ENCODE results near the gene FXYD4.
"Not testable (repeated sequence)": the region's sequence is repeated elsewhere in the genome, so short reads cannot be mapped to it uniquely, and the experiment has no call there.

Gene FXYD4

GRCh38 chr10:43421944-43422343 is 50.5 kb downstream of the FXYD4 start:
- not testable (repeated sequence) for DNase-seq

- DNase-seq: no peak
Observed at GRCh38 chr10:43424416-43424815, 53.0 kb downstream of the FXYD4 start.
